Thyroid gland (tissue), 4 donors: ENCODE data around the gene AQP9.
"Not testable (repeated sequence)": the region's sequence is repeated elsewhere in the genome, so short reads cannot be mapped to it uniquely, and the experiment has no call there.

Experiments
- POLR2A ChIP-seq, 2 donors: fragments of 450-650 bp; IDR thresholded peaks; one replicate each; pipeline ENCODE4 v1.6.1; 2017; ENCODE audit warnings: antibody characterized with exemption in 2 of 2, mild to moderate bottlenecking in 2 of 2, moderate library complexity in 1 of 2
- TF ChIP-seq, protein P1 (sequence below), 6 experiments: fragments of 200-600 bp in 3 of 6; fragments of 450-650 bp in 3 of 6; sonication (generic) in 3 of 6; IDR thresholded peaks; one replicate each; pipeline ENCODE4 v1.5.1; 2016 to 2019; ENCODE audit warnings: antibody characterized with exemption in 6 of 6, mild to moderate bottlenecking in 2 of 6, inconsistent platforms in 1 of 6, moderate library complexity in 1 of 6

DNA sequence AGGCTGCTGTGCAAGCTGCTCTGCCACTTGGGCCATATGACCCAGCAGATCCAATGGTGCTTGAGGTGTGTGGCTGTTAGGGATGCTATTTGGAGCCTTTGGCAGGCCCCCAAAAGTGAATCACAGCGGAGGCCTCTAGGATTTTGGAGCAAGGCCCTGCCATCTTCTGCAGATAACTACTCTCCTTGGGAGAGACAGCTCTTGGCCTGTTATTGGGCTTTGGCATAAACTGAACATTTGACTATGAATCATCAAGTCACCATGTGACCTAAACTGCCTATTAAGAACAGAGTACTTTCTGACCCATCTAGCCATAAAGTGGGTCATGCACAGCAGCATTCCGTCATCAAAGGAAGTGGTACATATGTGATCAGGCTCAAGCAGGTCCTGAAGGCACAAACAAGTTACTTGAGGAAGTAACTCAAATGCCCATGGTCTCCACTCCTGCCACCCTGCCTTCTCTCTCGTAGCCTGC lies 70.9 kb downstream of the AQP9 start:
- TF ChIP-seq, protein P1, sequence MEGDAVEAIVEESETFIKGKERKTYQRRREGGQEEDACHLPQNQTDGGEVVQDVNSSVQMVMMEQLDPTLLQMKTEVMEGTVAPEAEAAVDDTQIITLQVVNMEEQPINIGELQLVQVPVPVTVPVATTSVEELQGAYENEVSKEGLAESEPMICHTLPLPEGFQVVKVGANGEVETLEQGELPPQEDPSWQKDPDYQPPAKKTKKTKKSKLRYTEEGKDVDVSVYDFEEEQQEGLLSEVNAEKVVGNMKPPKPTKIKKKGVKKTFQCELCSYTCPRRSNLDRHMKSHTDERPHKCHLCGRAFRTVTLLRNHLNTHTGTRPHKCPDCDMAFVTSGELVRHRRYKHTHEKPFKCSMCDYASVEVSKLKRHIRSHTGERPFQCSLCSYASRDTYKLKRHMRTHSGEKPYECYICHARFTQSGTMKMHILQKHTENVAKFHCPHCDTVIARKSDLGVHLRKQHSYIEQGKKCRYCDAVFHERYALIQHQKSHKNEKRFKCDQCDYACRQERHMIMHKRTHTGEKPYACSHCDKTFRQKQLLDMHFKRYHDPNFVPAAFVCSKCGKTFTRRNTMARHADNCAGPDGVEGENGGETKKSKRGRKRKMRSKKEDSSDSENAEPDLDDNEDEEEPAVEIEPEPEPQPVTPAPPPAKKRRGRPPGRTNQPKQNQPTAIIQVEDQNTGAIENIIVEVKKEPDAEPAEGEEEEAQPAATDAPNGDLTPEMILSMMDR (IDR thresholded peaks at IDR 0.05): not testable (repeated sequence)
- not testable (repeated sequence) for TF ChIP-seq POLR2A (IDR thresholded peaks at IDR 0.05)
